WERI-Rb-1 (cell line): Measurements from ENCODE around the gene MAP3K5.

Experiments
- DNase-seq: peaks from one replicate; pipeline ENCODE4 v3.0.0-alpha.2; 2020
- H3K27ac ChIP-seq: fragments of 250-450 bp; sonication (Bioruptor Pico); 2 replicates; pipeline ENCODE4 v1.5.1; 2020; ENCODE audit warnings: mild to moderate bottlenecking, moderate library complexity
- H3K27me3 ChIP-seq: fragments of 250-450 bp; sonication (Bioruptor Pico); 2 replicates; pipeline ENCODE4 v1.5.1; 2021; ENCODE audit warnings: mild to moderate bottlenecking, low read depth, moderate library complexity; ENCODE audit not compliant: insufficient read depth, severe bottlenecking
- H3K36me3 ChIP-seq: fragments of 250-450 bp; sonication (Bioruptor Pico); 2 replicates; pipeline ENCODE4 v1.5.1; 2020; ENCODE audit warnings: mild to moderate bottlenecking, moderate library complexity
- H3K4me3 ChIP-seq: 2 replicates; pipeline ENCODE4 v1.5.1; 2011; ENCODE audit warnings: low read depth, mild to moderate bottlenecking, control low read depth, low read length
- H3K9me3 ChIP-seq: fragments of 250-450 bp; sonication (Bioruptor Pico); 2 replicates; pipeline ENCODE4 v1.5.1; 2021; ENCODE audit warnings: mild to moderate bottlenecking, moderate library complexity; ENCODE audit not compliant: severe bottlenecking
- TF ChIP-seq, protein P1 (sequence below): IDR thresholded peaks from 2 replicates; pipeline ENCODE4 v1.5.1; 2011; ENCODE audit warnings: low read depth, mild to moderate bottlenecking, control low read depth, inconsistent platforms, low read length

Gene MAP3K5

DNA sequence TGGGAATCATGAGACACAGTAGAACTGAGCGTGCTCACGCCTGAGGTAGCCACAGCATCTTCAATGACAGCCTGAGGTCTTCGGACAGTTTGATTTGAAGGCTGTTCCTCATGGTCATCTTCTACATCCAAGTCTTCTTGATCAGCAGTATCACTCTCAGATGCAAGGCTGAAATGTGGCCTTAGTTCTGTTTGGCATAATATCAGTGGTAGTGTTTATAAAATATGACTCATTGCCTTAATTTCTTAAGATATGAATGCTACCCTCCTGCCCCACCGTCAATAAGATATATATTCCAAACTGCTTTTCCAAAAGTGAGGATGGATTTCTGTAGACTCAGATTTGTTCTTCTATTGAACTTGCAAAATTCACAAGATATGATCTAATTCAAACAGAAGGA is 224.6 kb downstream of the MAP3K5 start:
- Histone ChIP-seq H3K27me3 (no peaks in the 10 kb centered on the region), H3K4me3 (no peak overlapping the region), H3K36me3 (no peaks in the 10 kb centered on the region), H3K27ac (no peak overlapping the region), H3K9me3 (peaks cover 4% of the 10 kb centered on the region)
- TF ChIP-seq, protein P1, sequence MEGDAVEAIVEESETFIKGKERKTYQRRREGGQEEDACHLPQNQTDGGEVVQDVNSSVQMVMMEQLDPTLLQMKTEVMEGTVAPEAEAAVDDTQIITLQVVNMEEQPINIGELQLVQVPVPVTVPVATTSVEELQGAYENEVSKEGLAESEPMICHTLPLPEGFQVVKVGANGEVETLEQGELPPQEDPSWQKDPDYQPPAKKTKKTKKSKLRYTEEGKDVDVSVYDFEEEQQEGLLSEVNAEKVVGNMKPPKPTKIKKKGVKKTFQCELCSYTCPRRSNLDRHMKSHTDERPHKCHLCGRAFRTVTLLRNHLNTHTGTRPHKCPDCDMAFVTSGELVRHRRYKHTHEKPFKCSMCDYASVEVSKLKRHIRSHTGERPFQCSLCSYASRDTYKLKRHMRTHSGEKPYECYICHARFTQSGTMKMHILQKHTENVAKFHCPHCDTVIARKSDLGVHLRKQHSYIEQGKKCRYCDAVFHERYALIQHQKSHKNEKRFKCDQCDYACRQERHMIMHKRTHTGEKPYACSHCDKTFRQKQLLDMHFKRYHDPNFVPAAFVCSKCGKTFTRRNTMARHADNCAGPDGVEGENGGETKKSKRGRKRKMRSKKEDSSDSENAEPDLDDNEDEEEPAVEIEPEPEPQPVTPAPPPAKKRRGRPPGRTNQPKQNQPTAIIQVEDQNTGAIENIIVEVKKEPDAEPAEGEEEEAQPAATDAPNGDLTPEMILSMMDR, result no peak
- no peak for DNase-seq

DNA sequence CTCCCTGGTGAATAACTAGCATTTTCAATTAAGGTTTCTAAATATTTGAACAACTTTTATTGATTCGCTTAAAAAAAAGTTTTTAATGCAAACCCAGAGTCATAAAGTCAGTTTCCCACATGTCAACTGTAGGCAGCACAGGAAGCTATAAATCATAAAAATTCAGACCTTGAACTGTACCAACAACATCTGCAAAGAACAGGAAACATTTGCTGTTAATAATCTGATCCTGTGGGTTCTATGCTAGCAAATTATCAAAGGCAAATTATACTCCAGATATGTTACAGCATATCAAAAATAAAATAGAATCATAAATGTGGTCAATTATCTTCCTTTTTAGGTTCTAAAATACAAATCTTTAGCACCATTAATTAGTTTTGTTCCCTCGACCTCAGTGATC is 225.4 kb downstream of the MAP3K5 start:
- H3K9me3 ChIP-seq, result peaks cover 4% of the 10 kb centered on the region
- DNase-seq, result no peak
- no peaks in the 10 kb centered on the region for H3K36me3 ChIP-seq
- no peak overlapping the region for H3K27ac ChIP-seq
- H3K4me3 ChIP-seq, result no peak overlapping the region
- TF ChIP-seq, protein P1, result no peak
- no peaks in the 10 kb centered on the region for H3K27me3 ChIP-seq

DNA sequence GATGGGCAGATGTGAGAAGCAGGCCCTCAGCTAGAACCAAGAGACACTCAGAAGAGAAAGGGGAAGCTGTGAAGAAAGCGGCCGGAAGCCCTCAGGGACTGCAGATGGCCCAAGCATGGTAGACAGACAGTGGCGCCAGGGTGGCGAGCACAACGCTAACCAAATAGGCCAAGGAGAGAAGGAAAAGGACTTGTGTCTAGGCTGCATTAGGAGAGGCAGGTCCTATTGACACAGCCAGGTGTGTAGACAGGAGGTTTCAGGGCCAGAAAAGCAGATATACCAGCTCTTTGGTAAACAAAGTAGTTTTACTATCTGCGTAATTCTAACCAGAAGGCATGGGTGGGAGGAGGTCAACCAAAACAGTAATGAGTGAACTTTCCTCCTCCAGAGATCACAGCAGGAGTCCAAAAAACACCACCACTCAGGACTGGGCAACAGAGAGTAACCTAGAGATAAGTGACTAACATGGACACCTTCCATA is 226.2 kb downstream of the MAP3K5 start:
- H3K9me3 ChIP-seq, result peaks cover under 1% of the 10 kb centered on the region
- no peak for DNase-seq
- no peaks in the 10 kb centered on the region for H3K36me3 ChIP-seq
- no peak overlapping the region for H3K27ac ChIP-seq
- H3K27me3 ChIP-seq, result no peaks in the 10 kb centered on the region
- H3K4me3 ChIP-seq, result no peak overlapping the region
- TF ChIP-seq, protein P1, result no peak

DNA sequence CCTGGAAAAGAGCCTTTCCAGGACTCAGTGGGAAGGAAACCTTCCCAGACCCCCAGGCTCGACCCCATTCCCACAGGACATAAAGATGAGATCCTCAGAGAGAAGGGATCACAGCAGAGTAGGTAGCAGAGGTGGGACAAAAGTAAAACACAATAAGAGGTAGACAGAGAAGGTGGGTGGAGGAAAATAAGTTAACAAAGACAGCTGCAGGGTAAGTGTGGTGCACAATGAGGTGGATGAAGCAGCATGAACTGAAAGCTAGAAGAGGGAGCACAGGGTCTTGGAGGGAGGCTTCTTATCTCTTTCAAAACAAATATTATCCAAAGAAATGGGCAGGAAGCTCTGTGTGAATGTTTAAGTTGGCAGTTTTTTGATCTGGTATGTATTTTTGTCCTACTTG is 228.1 kb downstream of the MAP3K5 start:
- TF ChIP-seq, protein P1, result no peak
- no peaks in the 10 kb centered on the region for H3K27me3 ChIP-seq
- H3K36me3 ChIP-seq, result no peaks in the 10 kb centered on the region
- no peaks in the 10 kb centered on the region for H3K9me3 ChIP-seq
- H3K27ac ChIP-seq, result no peak overlapping the region
- H3K4me3 ChIP-seq, result no peak overlapping the region
- DNase-seq, result no peak

DNA sequence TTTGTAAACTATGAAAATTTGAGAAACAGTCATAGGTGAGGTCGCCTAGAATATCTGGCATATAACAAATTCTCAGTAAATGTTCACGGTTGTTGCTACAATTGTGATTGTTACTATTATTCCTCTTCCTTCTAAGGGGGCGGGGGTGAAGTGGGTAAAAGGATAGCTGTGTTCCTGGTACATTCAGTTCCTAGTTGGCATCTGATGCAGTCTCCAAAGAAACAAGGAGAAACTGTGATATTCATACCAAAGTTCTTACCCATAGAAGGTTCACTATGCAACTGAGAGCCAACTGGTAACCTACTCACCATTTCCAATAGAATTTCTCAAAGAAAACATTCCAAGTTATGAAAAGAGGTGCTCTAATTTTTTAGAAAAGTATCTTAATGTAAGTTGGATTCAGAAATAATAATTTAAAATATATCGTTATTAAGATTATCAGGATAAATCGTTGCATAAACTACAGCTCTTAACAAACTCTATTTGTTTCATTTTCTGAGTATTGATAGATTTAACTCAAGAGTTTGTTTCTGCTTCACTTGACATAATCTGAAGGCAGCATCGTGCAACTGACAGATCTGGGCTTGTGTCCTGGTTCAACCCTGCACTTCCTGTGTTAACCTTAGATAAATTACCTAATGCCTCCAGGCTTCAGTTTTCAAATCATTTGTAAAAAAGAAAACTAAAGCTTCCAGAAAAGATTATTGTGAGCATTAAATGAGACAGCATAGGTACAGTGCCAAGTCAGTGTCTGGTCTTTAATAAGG is 228.7 kb downstream of the MAP3K5 start:
- no peak overlapping the region for H3K4me3 ChIP-seq
- no peaks in the 10 kb centered on the region for H3K36me3 ChIP-seq
- TF ChIP-seq, protein P1, result no peak
- no peak for DNase-seq
- H3K27ac ChIP-seq, result no peak overlapping the region
- H3K9me3 ChIP-seq, result no peaks in the 10 kb centered on the region
- H3K27me3 ChIP-seq, result no peaks in the 10 kb centered on the region

DNA sequence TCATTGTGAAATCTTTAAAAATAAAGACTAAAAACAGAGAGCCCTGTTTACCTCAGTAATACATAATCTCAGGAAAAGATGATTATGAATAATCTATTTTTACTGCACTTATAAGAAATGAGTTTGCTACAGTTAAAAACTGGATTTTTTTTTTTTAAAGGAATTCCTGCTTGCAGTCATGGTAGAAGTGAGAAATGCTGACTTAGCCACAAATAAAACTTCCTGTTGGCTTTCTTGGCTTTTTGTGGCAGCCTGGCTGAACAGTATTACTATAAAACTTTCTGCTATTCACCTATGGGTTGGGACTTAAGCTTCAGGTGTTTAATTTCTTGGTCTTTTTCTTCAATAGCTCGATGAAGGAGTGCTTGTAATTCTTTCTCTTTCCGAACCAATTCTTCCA is 230.1 kb downstream of the MAP3K5 start:
- DNase-seq, result no peak
- TF ChIP-seq, protein P1, result no peak
- H3K4me3 ChIP-seq, result no peak overlapping the region

More for the DNA sequence above, 230.1 kb downstream of the MAP3K5 start:
- Histone ChIP-seq H3K27ac (no peak overlapping the region), H3K27me3 (no peaks in the 10 kb centered on the region), H3K36me3 (no peaks in the 10 kb centered on the region), H3K9me3 (no peaks in the 10 kb centered on the region)
